Measurements from ENCODE around the gene PHF13. TPM values are rescaled to one million over a fixed set of nuclear protein-coding genes. Genes with fewer than 3 reads are reported as not detected.

Gene PHF13
- total RNA-seq, 1 experiment from 2014 or later, result 55.8 TPM

DNA sequence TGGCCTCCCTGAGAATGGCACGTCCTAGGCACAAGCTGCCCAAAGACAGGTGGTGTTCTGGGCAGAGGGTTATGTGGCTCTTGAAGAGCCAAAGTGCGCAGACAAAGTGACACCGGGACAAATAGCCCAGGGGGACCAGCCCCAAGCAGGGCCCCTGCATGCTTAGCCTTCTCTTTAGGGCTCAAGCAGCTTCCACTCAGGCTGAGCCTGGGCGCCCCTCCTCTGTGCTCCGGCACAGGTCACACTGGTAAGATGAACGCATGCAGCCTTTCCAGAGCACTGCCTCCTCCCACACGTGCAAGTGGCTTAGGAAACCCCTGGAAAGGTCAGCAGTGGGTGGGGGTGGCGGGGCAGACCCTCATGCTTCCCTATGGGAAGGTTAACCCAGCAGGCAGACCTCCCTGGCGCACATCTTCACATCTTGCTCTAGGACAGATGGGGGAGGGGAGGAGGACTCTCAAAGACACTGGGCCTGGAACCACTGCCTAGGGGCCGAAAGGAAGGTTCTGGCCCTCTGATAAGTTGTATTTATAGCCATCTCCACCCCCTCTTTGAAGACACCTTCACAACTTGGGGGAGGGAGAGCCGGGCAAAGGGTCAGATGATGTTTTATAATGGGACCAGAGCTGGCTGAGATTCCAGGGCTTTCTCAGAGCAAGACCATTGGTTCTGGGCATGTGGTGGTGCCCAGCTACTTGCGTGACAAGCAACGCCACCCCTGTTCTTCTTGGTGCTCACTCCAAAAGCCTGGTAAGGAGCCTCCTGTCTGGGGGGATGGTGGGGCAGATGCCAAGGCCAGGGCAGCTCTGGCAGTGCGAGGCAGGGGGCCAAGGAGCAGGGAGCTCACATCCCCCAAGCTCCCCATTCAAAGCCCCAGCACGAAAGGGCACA is 16.4 kb upstream of the PHF13 start:
- Mint-ChIP-seq H3K27ac (no peak overlapping the region; a peak in 1 of 7 replicates), H3K27me3 (ENCODE audit: low read depth) (no peaks in the 10 kb centered on the region), H3K4me3 (no peak overlapping the region), H3K9me3 (no peaks in the 10 kb centered on the region), H3K36me3 (ENCODE audit: insufficient read depth in 1 of 3, low read depth in 3 of 3) (peaks cover 23 to 73% (median 52%) of the 10 kb centered on the region in 3 experiments), H3K4me1 (peaks cover 16 to 18% of the 10 kb centered on the region in 2 experiments)
- H3K9me3 ChIP-seq (ENCODE audit: control insufficient read depth, low read depth, low read length), result no peaks in the 10 kb centered on the region
- no peak overlapping the region for H2AK5ac ChIP-seq (ENCODE audit: insufficient read length, low read length)
- H3K79me2 ChIP-seq (ENCODE audit: insufficient read depth, low read length), result peaks cover 18% of the 10 kb centered on the region; the same call in 1 of the 2 replicates
- TF ChIP-seq, protein P1, sequence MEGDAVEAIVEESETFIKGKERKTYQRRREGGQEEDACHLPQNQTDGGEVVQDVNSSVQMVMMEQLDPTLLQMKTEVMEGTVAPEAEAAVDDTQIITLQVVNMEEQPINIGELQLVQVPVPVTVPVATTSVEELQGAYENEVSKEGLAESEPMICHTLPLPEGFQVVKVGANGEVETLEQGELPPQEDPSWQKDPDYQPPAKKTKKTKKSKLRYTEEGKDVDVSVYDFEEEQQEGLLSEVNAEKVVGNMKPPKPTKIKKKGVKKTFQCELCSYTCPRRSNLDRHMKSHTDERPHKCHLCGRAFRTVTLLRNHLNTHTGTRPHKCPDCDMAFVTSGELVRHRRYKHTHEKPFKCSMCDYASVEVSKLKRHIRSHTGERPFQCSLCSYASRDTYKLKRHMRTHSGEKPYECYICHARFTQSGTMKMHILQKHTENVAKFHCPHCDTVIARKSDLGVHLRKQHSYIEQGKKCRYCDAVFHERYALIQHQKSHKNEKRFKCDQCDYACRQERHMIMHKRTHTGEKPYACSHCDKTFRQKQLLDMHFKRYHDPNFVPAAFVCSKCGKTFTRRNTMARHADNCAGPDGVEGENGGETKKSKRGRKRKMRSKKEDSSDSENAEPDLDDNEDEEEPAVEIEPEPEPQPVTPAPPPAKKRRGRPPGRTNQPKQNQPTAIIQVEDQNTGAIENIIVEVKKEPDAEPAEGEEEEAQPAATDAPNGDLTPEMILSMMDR (conservative IDR thresholded peaks at IDR 0.05), result no peak
- no peak overlapping the region for H2BK12ac ChIP-seq (ENCODE audit: insufficient read length, low read depth, low read length)
- H3K18ac ChIP-seq (ENCODE audit: insufficient read length, low read depth, low read length), result no peak overlapping the region
- H2BK5ac ChIP-seq (ENCODE audit: insufficient read length, low read length), result no peak overlapping the region
- H3K79me1 ChIP-seq (ENCODE audit: insufficient read depth, low read depth, low read length, poor library complexity, severe bottlenecking), result no peaks in the 10 kb centered on the region
- no peak overlapping the region for H3T11ph ChIP-seq (ENCODE audit: low read length)
- H3K4ac ChIP-seq (ENCODE audit: low read depth, low read length), result no peak overlapping the region
- H2BK120ac ChIP-seq (ENCODE audit: low read depth, low read length, poor library complexity, severe bottlenecking), result no peak overlapping the region
- no peaks in the 10 kb centered on the region for H3K4me1 ChIP-seq (ENCODE audit: insufficient read depth, low read length)
- WGBS (ENCODE audit: extremely low coverage, insufficient read length, low lambda C conversion rate), result no CpG with 5 or more reads among the region's 15 CpGs
- H3K4me2 ChIP-seq (ENCODE audit: insufficient read depth, insufficient read length, low read length), result no peak overlapping the region
- no peak overlapping the region for H2BK15ac ChIP-seq (ENCODE audit: low read depth, low read length)
- no peak overlapping the region for H4K5ac ChIP-seq (ENCODE audit: insufficient read length, low read depth, low read length)
- peaks cover 12% of the 10 kb centered on the region for H3K23me2 ChIP-seq (ENCODE audit: insufficient read length, low read depth, low read length, poor library complexity, severe bottlenecking)
- no peak overlapping the region for H3K27ac ChIP-seq (ENCODE audit: insufficient read length, low read depth, low read length)
- H3K9ac ChIP-seq (ENCODE audit: extremely low read depth, insufficient read length, low read length), result no peak overlapping the region
- no peak overlapping the region for H3K56ac ChIP-seq (ENCODE audit: insufficient read length, low read depth, low read length)
- H3K14ac ChIP-seq (ENCODE audit: insufficient read depth, low read length), result no peak overlapping the region
- no peak overlapping the region for H4K8ac ChIP-seq (replicated peaks; ENCODE audit: insufficient read length, low read depth, low read length)
- peaks cover 2% of the 10 kb centered on the region for H4K20me1 ChIP-seq (ENCODE audit: control insufficient read depth, insufficient read depth, insufficient read length)
- no peaks in the 10 kb centered on the region for H3K27me3 ChIP-seq (ENCODE audit: insufficient read depth, low read length)
- H3K23ac ChIP-seq (ENCODE audit: insufficient read length, low read depth, low read length), result no peak overlapping the region
- DNase-seq, result no peak
- H2BK20ac ChIP-seq (ENCODE audit: low read depth, low read length, poor library complexity, severe bottlenecking), result no peak overlapping the region
- no peak overlapping the region for H2AFZ ChIP-seq (ENCODE audit: low read length)
- H4K91ac ChIP-seq (ENCODE audit: insufficient read length, low read depth, low read length), result no peak overlapping the region
